GM19025 (cell line): ENCODE measurements around the gene DDX11.
"Not testable (repeated sequence)": the region's sequence is repeated elsewhere in the genome, so short reads cannot be mapped to it uniquely, and the experiment has no call there.

Experiments used
- ATAC-seq: cut with Tn5 transposase; IDR thresholded peaks from one replicate; pipeline ENCODE4 v1.9.1; 2021; ENCODE audit warnings: mild to moderate bottlenecking, low read depth, moderate library complexity; ENCODE audit not compliant: unreplicated experiment

DDX11 gene

GRCh38 chr12:31066196-31066595 is 7.5 kb upstream of the DDX11 start:
- ATAC-seq = not testable (repeated sequence)

- ATAC-seq = not testable (repeated sequence)
Measured at GRCh38 chr12:31067656-31068055, 6.0 kb upstream of the DDX11 start.

- ATAC-seq = not testable (repeated sequence)
Measured at GRCh38 chr12:31070971-31071740, 2.5 kb upstream of the DDX11 start.

GRCh38 chr12:31072962-31073361 is 698 bp upstream of the DDX11 start:
- ATAC-seq = not testable (repeated sequence)

- ATAC-seq = peak; percentile 27
Measured at GRCh38 chr12:31074333-31074874, 744 bp downstream of the DDX11 start.

GRCh38 chr12:31076150-31076549 is 2.5 kb downstream of the DDX11 start:
- ATAC-seq = not testable (repeated sequence)

GRCh38 chr12:31077095-31077494 is 3.4 kb downstream of the DDX11 start:
- ATAC-seq = not testable (repeated sequence)

- ATAC-seq = not testable (repeated sequence)
Measured at GRCh38 chr12:31077998-31078397, 4.3 kb downstream of the DDX11 start.

GRCh38 chr12:31079421-31079820 is 5.8 kb downstream of the DDX11 start:
- not testable (repeated sequence) for ATAC-seq

GRCh38 chr12:31080221-31080620 is 6.6 kb downstream of the DDX11 start:
- ATAC-seq = not testable (repeated sequence)

- not testable (repeated sequence) for ATAC-seq
Measured at GRCh38 chr12:31081274-31081673, 7.6 kb downstream of the DDX11 start.

GRCh38 chr12:31084241-31084640 is 10.6 kb downstream of the DDX11 start:
- ATAC-seq = not testable (repeated sequence)

GRCh38 chr12:31086032-31086431 is 12.4 kb downstream of the DDX11 start:
- ATAC-seq = not testable (repeated sequence)

- not testable (repeated sequence) for ATAC-seq
Measured at GRCh38 chr12:31087486-31087885, 13.8 kb downstream of the DDX11 start.

- not testable (repeated sequence) for ATAC-seq
Measured at GRCh38 chr12:31087956-31088355, 14.3 kb downstream of the DDX11 start.

GRCh38 chr12:31089072-31089471 is 15.4 kb downstream of the DDX11 start:
- no peak for ATAC-seq

- not testable (repeated sequence) for ATAC-seq
Measured at GRCh38 chr12:31091629-31092028, 18.0 kb downstream of the DDX11 start.

- ATAC-seq = not testable (repeated sequence)
Measured at GRCh38 chr12:31092718-31093117, 19.1 kb downstream of the DDX11 start.

GRCh38 chr12:31095080-31095860 is 21.6 kb downstream of the DDX11 start:
- not testable (repeated sequence) for ATAC-seq

GRCh38 chr12:31096251-31097065 is 22.8 kb downstream of the DDX11 start:
- ATAC-seq = not testable (repeated sequence)
